ENCODE measurements around the gene AGAP1. TPM values are rescaled to one million over a fixed set of nuclear protein-coding genes. Genes with fewer than 3 reads are reported as not detected.

AGAP1 gene
- total RNA-seq, 2 experiments from 2014 or later = not detected

DNA sequence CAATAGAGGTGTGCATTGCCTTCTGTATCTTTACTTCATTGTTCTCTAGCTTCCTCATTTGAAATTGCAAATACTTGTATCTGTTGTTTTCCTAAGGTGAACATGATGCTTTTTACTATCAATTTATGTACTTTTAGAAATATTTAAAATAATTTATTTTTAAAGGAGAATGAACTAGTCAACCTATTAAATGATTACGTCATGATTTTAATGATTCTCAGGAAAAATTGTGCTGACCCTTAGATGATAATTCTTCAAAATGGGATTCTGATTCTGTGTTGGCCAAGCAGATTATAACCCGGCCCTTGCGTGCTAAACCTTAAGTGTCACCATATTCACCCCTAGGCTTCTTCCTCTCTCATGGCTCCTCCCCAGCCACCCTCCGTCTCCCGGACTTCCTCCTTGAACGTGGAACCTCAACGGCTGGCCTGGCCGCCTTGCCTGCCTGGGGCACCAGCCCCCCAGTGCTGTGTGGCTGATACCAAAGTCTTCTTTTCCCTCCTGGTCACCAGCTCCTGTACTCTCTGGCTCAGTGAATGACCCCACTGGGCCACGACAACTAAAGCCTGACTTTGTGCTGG, 382.3 kb downstream of the AGAP1 start:
- no peak overlapping the region for H3K27ac ChIP-seq (ENCODE audit: low read depth, low read length, poor library complexity, severe bottlenecking)
- ChIA-PET CTCF (ENCODE audit: unreplicated experiment) (no interaction called here), POLR2A (no interaction called here)
- no peaks in the 10 kb centered on the region for H3K79me2 ChIP-seq (ENCODE audit: insufficient read depth, low read depth, low read length)
- H3K4me1 ChIP-seq (ENCODE audit: insufficient read depth, low read length, poor library complexity, severe bottlenecking) = no peaks in the 10 kb centered on the region
- no peak overlapping the region for H2AFZ ChIP-seq (ENCODE audit: low read length)
- TF ChIP-seq EZH2phosphoT487 (IDR thresholded peaks at IDR 0.05; ENCODE audit: borderline replicate concordance, low read depth, low read length) (no peak), CTCF (conservative IDR thresholded peaks at IDR 0.05; ENCODE audit: low read length) (no peak)
- no peaks in the 10 kb centered on the region for H3K9me2 ChIP-seq (ENCODE audit: insufficient read depth, low read length)
- H3K9me3 ChIP-seq (ENCODE audit: low read length) = no peaks in the 10 kb centered on the region
- H3K4me2 ChIP-seq (ENCODE audit: low read length) = no peak overlapping the region
- H3K4me3 ChIP-seq (ENCODE audit: low read depth, low read length, poor library complexity, severe bottlenecking) = no peak overlapping the region
- no peaks in the 10 kb centered on the region for H4K20me1 ChIP-seq (ENCODE audit: insufficient read depth, low read length)
- BruUV-seq (replicated peaks) = no TSS peak
- intact Hi-C loops (cut with micrococcal nuclease; ENCODE audit: unreplicated experiment) = no loop called here
- H3K36me3 ChIP-seq (ENCODE audit: insufficient read depth, low read length) = no peaks in the 10 kb centered on the region
- no peak for DNase-seq (ENCODE audit: low spot score)

GRCh38 chr2:235877275-235877802, 383.5 kb downstream of the AGAP1 start:
- no TSS peak for BruUV-seq (replicated peaks)
- Histone ChIP-seq H3K4me1 (ENCODE audit: insufficient read depth, low read length, poor library complexity, severe bottlenecking) (no peaks in the 10 kb centered on the region), H3K9me2 (ENCODE audit: insufficient read depth, low read length) (no peaks in the 10 kb centered on the region), H2AFZ (ENCODE audit: low read length) (no peak overlapping the region), H3K79me2 (ENCODE audit: insufficient read depth, low read depth, low read length) (no peaks in the 10 kb centered on the region), H3K4me2 (ENCODE audit: low read length) (no peak overlapping the region), H4K20me1 (ENCODE audit: insufficient read depth, low read length) (no peaks in the 10 kb centered on the region), H3K27ac (ENCODE audit: low read depth, low read length, poor library complexity, severe bottlenecking) (no peak overlapping the region), H3K9me3 (ENCODE audit: low read length) (no peaks in the 10 kb centered on the region), H3K36me3 (ENCODE audit: insufficient read depth, low read length) (no peaks in the 10 kb centered on the region), H3K4me3 (ENCODE audit: low read depth, low read length, poor library complexity, severe bottlenecking) (no peak overlapping the region)
- ChIA-PET POLR2A (interaction anchor here (1.0 kb wide), 1 partner anchor 12 kb away, joined by 3 read pairs; no protein-coding TSS in a partner anchor), CTCF (ENCODE audit: unreplicated experiment) (no interaction called here)
- intact Hi-C loops (cut with micrococcal nuclease; ENCODE audit: unreplicated experiment) = no loop called here
- TF ChIP-seq EZH2phosphoT487 (IDR thresholded peaks at IDR 0.05; ENCODE audit: borderline replicate concordance, low read depth, low read length) (no peak), CTCF (conservative IDR thresholded peaks at IDR 0.05; ENCODE audit: low read length) (no peak)
- no peak for DNase-seq (ENCODE audit: low spot score)

GRCh38 chr2:235879116-235879515, 385.3 kb downstream of the AGAP1 start:
- ChIA-PET POLR2A (interaction anchor here (0.6 kb wide), 1 partner anchor 14 kb away, joined by 3 read pairs; no protein-coding TSS in a partner anchor), CTCF (ENCODE audit: unreplicated experiment) (no interaction called here)
- intact Hi-C loops (cut with micrococcal nuclease; ENCODE audit: unreplicated experiment) = no loop called here
- no peak overlapping the region for H3K4me2 ChIP-seq (ENCODE audit: low read length)
- BruUV-seq (replicated peaks) = no TSS peak
- no peaks in the 10 kb centered on the region for H3K4me1 ChIP-seq (ENCODE audit: insufficient read depth, low read length, poor library complexity, severe bottlenecking)
- H4K20me1 ChIP-seq (ENCODE audit: insufficient read depth, low read length) = no peaks in the 10 kb centered on the region
- H3K9me2 ChIP-seq (ENCODE audit: insufficient read depth, low read length) = no peaks in the 10 kb centered on the region
- no peak overlapping the region for H3K27ac ChIP-seq (ENCODE audit: low read depth, low read length, poor library complexity, severe bottlenecking)
- no peak for DNase-seq (ENCODE audit: low spot score)
- no peaks in the 10 kb centered on the region for H3K9me3 ChIP-seq (ENCODE audit: low read length)
- H3K79me2 ChIP-seq (ENCODE audit: insufficient read depth, low read depth, low read length) = no peaks in the 10 kb centered on the region
- TF ChIP-seq EZH2phosphoT487 (IDR thresholded peaks at IDR 0.05; ENCODE audit: borderline replicate concordance, low read depth, low read length) (no peak), CTCF (conservative IDR thresholded peaks at IDR 0.05; ENCODE audit: low read length) (no peak)
- H2AFZ ChIP-seq (ENCODE audit: low read length) = no peak overlapping the region
- no peak overlapping the region for H3K4me3 ChIP-seq (ENCODE audit: low read depth, low read length, poor library complexity, severe bottlenecking)
- no peaks in the 10 kb centered on the region for H3K36me3 ChIP-seq (ENCODE audit: insufficient read depth, low read length)

All from OCI-LY7 (cell line).